Endothelial cell of umbilical vein (primary cell): Measurements from ENCODE around the gene CCSER1. TPM values are rescaled to one million over a fixed set of nuclear protein-coding genes. Genes with fewer than 3 reads are reported as not detected.
"Not testable (repeated sequence)": the region's sequence is repeated elsewhere in the genome, so short reads cannot be mapped to it uniquely, and the experiment has no call there.

Source experiments
- BruUV-seq: library from RNA; stranded (reverse); fragments of 400-500 nt; replicated peaks from 2 replicates; lab custom pipeline; 2021; lab: Mats Ljungman, UMichigan
- CTCF ChIA-PET: fragments of 300-600, 350-600 bp; sonication (Branson Sonifier 250); formaldehyde crosslinking; loops from one replicate; lab custom pipeline; 2021; ENCODE audit warnings: antibody characterized with exemption, inconsistent platforms; lab: Charles Lee
- POLR2A ChIA-PET: fragments of 300-600, 350-600 bp; sonication (Branson Sonifier 250); formaldehyde crosslinking; loops from one replicate; lab custom pipeline; 2021; ENCODE audit warnings: antibody characterized with exemption, inconsistent platforms; lab: Charles Lee
- DNase-seq: peaks from one replicate; pipeline ENCODE4 v3.0.0-alpha.2; 2011; ENCODE audit warnings: low read depth, low spot score
- FAIRE-seq: peaks from 2 replicates; lab custom pipeline; 2011; peaks lifted over from hg19 to GRCh38; lab: Jason Lieb, UNC
- H2AFZ ChIP-seq: 2 replicates; pipeline ENCODE4 v1.6.0; 2012; ENCODE audit warnings: low read depth, low read length, control low read depth, inconsistent platforms
- H3K27ac ChIP-seq: 2 replicates; pipeline ENCODE4 v1.5.1; 2011; ENCODE audit warnings: low read depth, mild to moderate bottlenecking, control low read depth, low read length, moderate library complexity; ENCODE audit not compliant: insufficient read depth
- H3K27me3 ChIP-seq, 2 experiments: 2 replicates each; pipeline versions ENCODE4 v1.6.0 to v1.6.1; 2011; ENCODE audit warnings: low read length in 2 of 2, mixed read lengths in 1 of 2; ENCODE audit not compliant: control insufficient read depth in 2 of 2, insufficient read depth in 2 of 2
- H3K36me3 ChIP-seq, 2 experiments: 2 replicates in 1 of 2; 3 replicates in 1 of 2; pipeline ENCODE4 v1.5.1; 2011; ENCODE audit warnings: low read length in 2 of 2, mild to moderate bottlenecking in 1 of 2, moderate library complexity in 1 of 2; ENCODE audit not compliant: control insufficient read depth in 2 of 2, insufficient read depth in 2 of 2; ENCODE audit errors: extremely low read depth in 1 of 2
- H3K4me1 ChIP-seq: 3 replicates; pipeline ENCODE4 v1.5.1; 2011; ENCODE audit warnings: mild to moderate bottlenecking, low read length; ENCODE audit not compliant: control insufficient read depth, insufficient read depth; ENCODE audit errors: extremely low read depth
- H3K4me2 ChIP-seq: 2 replicates; pipeline ENCODE4 v1.6.1; 2011; ENCODE audit warnings: low read length, control low read depth, mixed read lengths; ENCODE audit not compliant: insufficient read depth
- H3K4me3 ChIP-seq, 3 experiments: fragments of 200-600 bp in 1 of 3; sonication (generic), shearing (Covaris generic) in 1 of 3; replicated peaks in 1 of 3; 2 replicates each; pipeline ENCODE4 v1.5.1; 2011 to 2016; ENCODE audit warnings: control low read depth in 3 of 3, low read length in 3 of 3, mild to moderate bottlenecking in 2 of 3, inconsistent platforms in 1 of 3, low read depth in 1 of 3, moderate library complexity in 1 of 3; ENCODE audit not compliant: insufficient read depth in 1 of 3
- H3K79me2 ChIP-seq: 2 replicates; pipeline ENCODE4 v1.6.0; 2012; ENCODE audit warnings: low read length, inconsistent platforms; ENCODE audit not compliant: control insufficient read depth, insufficient read depth
- H3K9ac ChIP-seq: replicated peaks from 2 replicates; pipeline ENCODE3; 2011; ENCODE audit warnings: low read length, control low read depth; ENCODE audit not compliant: insufficient read depth; ENCODE audit errors: extremely low read depth
- H3K9me1 ChIP-seq: replicated peaks from 3 replicates; pipeline ENCODE4 v1.6.0; 2011; ENCODE audit warnings: mild to moderate bottlenecking, low read length; ENCODE audit not compliant: control insufficient read depth, insufficient read depth; ENCODE audit errors: extremely low read depth
- H3K9me3 ChIP-seq: replicated peaks from 2 replicates; pipeline ENCODE4 v1.5.1; 2012; ENCODE audit warnings: low read length, inconsistent platforms; ENCODE audit not compliant: control insufficient read depth, insufficient read depth
- H4K20me1 ChIP-seq: replicated peaks from 2 replicates; pipeline ENCODE3; 2011; ENCODE audit warnings: mild to moderate bottlenecking, low read length; ENCODE audit not compliant: control insufficient read depth, insufficient read depth; ENCODE audit errors: extremely low read depth
- EZH2 ChIP-seq: IDR thresholded peaks from 2 replicates; pipeline ENCODE4 v1.6.1; 2012; ENCODE audit warnings: borderline replicate concordance, low read depth, mild to moderate bottlenecking, moderate library complexity, low read length, inconsistent platforms; ENCODE audit not compliant: severe bottlenecking
- FOS ChIP-seq: IDR thresholded peaks from 2 replicates; pipeline ENCODE4 v1.6.1; 2011; ENCODE audit warnings: mild to moderate bottlenecking, low read length, moderate library complexity, borderline replicate concordance; ENCODE audit not compliant: insufficient read depth
- GATA2 ChIP-seq: IDR thresholded peaks from 2 replicates; pipeline ENCODE4 v1.7.0; 2011; ENCODE audit warnings: low read depth, mild to moderate bottlenecking, moderate library complexity, mixed read lengths, low read length; ENCODE audit not compliant: insufficient read length, insufficient read depth
- JUN ChIP-seq: IDR thresholded peaks from 2 replicates; pipeline ENCODE4 v1.6.1; 2011; ENCODE audit warnings: borderline replicate concordance, low read depth; ENCODE audit not compliant: insufficient read length, insufficient read depth
- MYC ChIP-seq: IDR thresholded peaks from one replicate; pipeline ENCODE4 v1.6.1; 2011; ENCODE audit warnings: mild to moderate bottlenecking, low read depth, low read length
- POLR2A ChIP-seq: IDR thresholded peaks from 2 replicates; pipeline ENCODE4 v1.6.1; 2012; ENCODE audit warnings: low read depth, mild to moderate bottlenecking, control low read depth, low read length
- POLR2AphosphoS5 ChIP-seq: IDR thresholded peaks from 2 replicates; pipeline ENCODE4 v1.6.1; 2012; ENCODE audit warnings: low read depth, mild to moderate bottlenecking, control low read depth, low read length, moderate library complexity; ENCODE audit not compliant: insufficient read depth
- dilution Hi-C: fragments of 300-500 bp; cut with MboI; formaldehyde crosslinking; loops from one replicate; pipeline ENCODE4 v1.15.0; 2019; ENCODE audit warnings: low sequenced_read_pairs; ENCODE audit not compliant: extremely low pct_ligation_motif_present
- intact Hi-C: fragments of 100-400 bp; cut with micrococcal nuclease; formaldehyde crosslinking; loops from one replicate; pipeline ENCODE4 v1.10.0; 2022
- polyA plus RNA-seq, 4 experiments: library from polyadenylated mRNA; depleted of rRNA in 3 of 4; stranded (reverse) in 3 of 4; unstranded in 1 of 4; fragments of >200 nt; gene quantifications; 2 replicates each; pipeline versions ENCODE4 v1.2.1 to v1.2.3, GENCODE V29; 2011 to 2012; ENCODE audit warnings: missing spikeins in 1 of 4
- total RNA-seq: library from RNA; stranded (reverse); gene quantifications from 2 replicates; pipeline ENCODE4 v1.2.3, GENCODE V29; 2021
- TF ChIP-seq, protein P1 (sequence below): IDR thresholded peaks from 2 replicates; pipeline ENCODE4 v1.6.1; 2011; ENCODE audit not compliant: insufficient read depth, insufficient read length
- TF ChIP-seq, protein P2 (sequence below), 2 donors: IDR thresholded peaks; 1 replicate in 1 of 2; 2 replicates in 1 of 2; pipeline ENCODE4 v1.5.1; 2011; ENCODE audit warnings: low read length in 2 of 2, mild to moderate bottlenecking in 2 of 2, moderate library complexity in 2 of 2, control low read depth in 1 of 2, inconsistent platforms in 1 of 2, low read depth in 1 of 2; ENCODE audit not compliant: insufficient read depth in 1 of 2; ENCODE audit errors: extremely low read depth in 1 of 2

CCSER1 gene
- total and polyA plus RNA-seq, 2 donors (not counting 3 experiments of a cell fraction or from before 2014, with no cell fraction given), result 0.11 to 1.8 TPM

DNA sequence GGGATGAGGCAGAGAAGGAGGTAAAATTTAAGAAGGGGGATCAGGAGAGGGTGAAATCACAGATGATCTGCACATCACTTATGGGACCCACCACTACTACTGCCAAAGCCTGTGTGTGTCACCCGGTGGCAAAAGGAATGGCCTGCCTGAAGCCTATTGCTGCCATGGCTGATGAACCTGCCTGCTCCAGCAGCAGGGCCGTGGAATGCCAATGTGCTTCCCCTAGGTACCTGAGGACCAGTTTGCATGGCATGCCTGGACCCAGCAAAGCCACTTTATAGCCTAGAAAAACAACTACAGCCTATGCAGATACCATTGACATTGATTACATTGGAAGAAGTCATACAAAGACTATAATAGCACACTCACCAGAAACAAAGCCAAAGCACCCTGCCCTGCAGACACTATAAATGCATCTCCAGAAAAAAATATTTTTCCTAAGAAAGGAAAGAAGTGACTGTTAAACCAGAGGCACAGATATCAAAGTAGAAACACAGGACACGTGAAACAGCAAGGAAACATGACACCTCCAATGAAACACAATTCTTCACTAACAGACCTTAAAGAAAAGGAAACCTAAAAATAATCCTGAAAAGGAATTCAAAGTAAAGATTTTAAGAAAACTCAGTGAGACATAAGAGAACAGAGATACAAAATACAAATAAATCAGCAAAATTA, 1495.9 kb downstream of the CCSER1 start:
- TF ChIP-seq, protein P1, sequence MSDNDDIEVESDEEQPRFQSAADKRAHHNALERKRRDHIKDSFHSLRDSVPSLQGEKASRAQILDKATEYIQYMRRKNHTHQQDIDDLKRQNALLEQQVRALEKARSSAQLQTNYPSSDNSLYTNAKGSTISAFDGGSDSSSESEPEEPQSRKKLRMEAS, result no peak
- TF ChIP-seq MYC, result no peak
- no peak for TF ChIP-seq POLR2A
- TF ChIP-seq, protein P2, sequence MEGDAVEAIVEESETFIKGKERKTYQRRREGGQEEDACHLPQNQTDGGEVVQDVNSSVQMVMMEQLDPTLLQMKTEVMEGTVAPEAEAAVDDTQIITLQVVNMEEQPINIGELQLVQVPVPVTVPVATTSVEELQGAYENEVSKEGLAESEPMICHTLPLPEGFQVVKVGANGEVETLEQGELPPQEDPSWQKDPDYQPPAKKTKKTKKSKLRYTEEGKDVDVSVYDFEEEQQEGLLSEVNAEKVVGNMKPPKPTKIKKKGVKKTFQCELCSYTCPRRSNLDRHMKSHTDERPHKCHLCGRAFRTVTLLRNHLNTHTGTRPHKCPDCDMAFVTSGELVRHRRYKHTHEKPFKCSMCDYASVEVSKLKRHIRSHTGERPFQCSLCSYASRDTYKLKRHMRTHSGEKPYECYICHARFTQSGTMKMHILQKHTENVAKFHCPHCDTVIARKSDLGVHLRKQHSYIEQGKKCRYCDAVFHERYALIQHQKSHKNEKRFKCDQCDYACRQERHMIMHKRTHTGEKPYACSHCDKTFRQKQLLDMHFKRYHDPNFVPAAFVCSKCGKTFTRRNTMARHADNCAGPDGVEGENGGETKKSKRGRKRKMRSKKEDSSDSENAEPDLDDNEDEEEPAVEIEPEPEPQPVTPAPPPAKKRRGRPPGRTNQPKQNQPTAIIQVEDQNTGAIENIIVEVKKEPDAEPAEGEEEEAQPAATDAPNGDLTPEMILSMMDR (IDR thresholded peaks at IDR 0.05; ENCODE audit: extremely low read depth in 1 of 2, insufficient read depth in 1 of 2, low read depth in 1 of 2, low read length in 2 of 2), result no peak
- TF ChIP-seq POLR2AphosphoS5, result no peak
- TF ChIP-seq GATA2, result no peak
- no peak for TF ChIP-seq EZH2
- TF ChIP-seq JUN, result no peak
- TF ChIP-seq FOS, result no peak
- POLR2A ChIA-PET, result no interaction called here
- H3K27ac ChIP-seq, result no peak overlapping the region
- no peaks in the 10 kb centered on the region for H3K9me1 ChIP-seq
- no peaks in the 10 kb centered on the region for H3K27me3 ChIP-seq
- FAIRE-seq (no peak), DNase-seq (no peak)
- no peaks in the 10 kb centered on the region for H3K36me3 ChIP-seq
- no peak overlapping the region for H2AFZ ChIP-seq
- dilution Hi-C loops, result no loop called here
- H3K9ac ChIP-seq, result no peak overlapping the region
- intact Hi-C loops, result no loop called here
- no peaks in the 10 kb centered on the region for H3K4me1 ChIP-seq
- H3K4me2 ChIP-seq, result no peak overlapping the region
- H3K9me3 ChIP-seq, result no peaks in the 10 kb centered on the region
- no peak overlapping the region for H3K4me3 ChIP-seq
- no peaks in the 10 kb centered on the region for H4K20me1 ChIP-seq
- no TSS peak for BruUV-seq
- no peaks in the 10 kb centered on the region for H3K79me2 ChIP-seq
- CTCF ChIA-PET, result no interaction called here

DNA sequence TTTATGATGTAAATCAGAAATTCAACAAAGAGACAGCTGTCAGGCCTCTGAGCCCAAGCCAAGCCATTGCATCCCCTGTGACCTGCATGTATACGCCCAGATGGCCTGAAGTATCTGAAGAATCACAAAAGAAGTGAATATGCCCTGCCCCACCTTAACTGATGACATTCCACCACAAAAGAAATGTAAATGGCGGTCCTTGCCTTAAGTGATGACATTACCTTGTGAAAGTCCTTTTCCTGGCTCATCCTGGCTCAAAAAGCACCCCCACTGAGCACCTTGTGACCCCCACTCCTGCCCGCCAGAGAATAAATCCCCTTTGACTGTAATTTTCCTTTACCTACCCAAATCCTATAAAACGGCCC, 1496.4 kb downstream of the CCSER1 start:
- BruUV-seq, result not testable (repeated sequence)

More for the DNA sequence above, 1496.4 kb downstream of the CCSER1 start:
- dilution Hi-C loops, H3K79me2 ChIP-seq, H3K27ac ChIP-seq, CTCF ChIA-PET, DNase-seq, H3K4me1 ChIP-seq, H3K36me3 ChIP-seq, H3K4me3 ChIP-seq, H3K9ac ChIP-seq, H3K9me3 ChIP-seq, intact Hi-C loops, H4K20me1 ChIP-seq, POLR2A ChIA-PET, H3K4me2 ChIP-seq, FAIRE-seq, H3K27me3 ChIP-seq, H3K9me1 ChIP-seq, H2AFZ ChIP-seq: not testable (repeated sequence)
